Stimulated activated effector memory CD8-positive, alpha-beta T cell treated with anti-CD3 and anti-CD28 coated beads, Interleukin-12 subunit alpha, Interleukin-12 subunit beta, amount 100 ng/mL, for 72 hours (primary cell): Measurements from ENCODE around the gene MUS81.
"Not testable (repeated sequence)": the region's sequence is repeated elsewhere in the genome, so short reads cannot be mapped to it uniquely, and the experiment has no call there.

Experiments
- ATAC-seq: fragments of 150-1000 bp; cut with Tn5 transposase; 2 replicates; pipeline ENCODE4 v1.10.0; 2021
- DNase-seq, 2 donors: peaks; one replicate each; pipeline ENCODE4 v3.0.0; 2021 to 2022; ENCODE audit warnings: low spot score in 2 of 2
- H3K27ac Mint-ChIP-seq: one replicate; pipeline ENCODE4 v1.8.0; 2022; ENCODE audit warnings: mild to moderate bottlenecking, mixed read lengths
- H3K36me3 Mint-ChIP-seq: one replicate; pipeline ENCODE4 v1.8.0; 2022; ENCODE audit warnings: mild to moderate bottlenecking, mixed read lengths
- H3K4me1 Mint-ChIP-seq: one replicate; pipeline ENCODE4 v1.8.0; 2022; ENCODE audit warnings: mixed read lengths
- H3K4me3 Mint-ChIP-seq: one replicate; pipeline ENCODE4 v1.8.0; 2022; ENCODE audit warnings: mild to moderate bottlenecking, mixed read lengths
- H3K9me3 Mint-ChIP-seq: one replicate; pipeline ENCODE4 v1.8.0; 2022; ENCODE audit warnings: mixed read lengths

MUS81 gene

DNA sequence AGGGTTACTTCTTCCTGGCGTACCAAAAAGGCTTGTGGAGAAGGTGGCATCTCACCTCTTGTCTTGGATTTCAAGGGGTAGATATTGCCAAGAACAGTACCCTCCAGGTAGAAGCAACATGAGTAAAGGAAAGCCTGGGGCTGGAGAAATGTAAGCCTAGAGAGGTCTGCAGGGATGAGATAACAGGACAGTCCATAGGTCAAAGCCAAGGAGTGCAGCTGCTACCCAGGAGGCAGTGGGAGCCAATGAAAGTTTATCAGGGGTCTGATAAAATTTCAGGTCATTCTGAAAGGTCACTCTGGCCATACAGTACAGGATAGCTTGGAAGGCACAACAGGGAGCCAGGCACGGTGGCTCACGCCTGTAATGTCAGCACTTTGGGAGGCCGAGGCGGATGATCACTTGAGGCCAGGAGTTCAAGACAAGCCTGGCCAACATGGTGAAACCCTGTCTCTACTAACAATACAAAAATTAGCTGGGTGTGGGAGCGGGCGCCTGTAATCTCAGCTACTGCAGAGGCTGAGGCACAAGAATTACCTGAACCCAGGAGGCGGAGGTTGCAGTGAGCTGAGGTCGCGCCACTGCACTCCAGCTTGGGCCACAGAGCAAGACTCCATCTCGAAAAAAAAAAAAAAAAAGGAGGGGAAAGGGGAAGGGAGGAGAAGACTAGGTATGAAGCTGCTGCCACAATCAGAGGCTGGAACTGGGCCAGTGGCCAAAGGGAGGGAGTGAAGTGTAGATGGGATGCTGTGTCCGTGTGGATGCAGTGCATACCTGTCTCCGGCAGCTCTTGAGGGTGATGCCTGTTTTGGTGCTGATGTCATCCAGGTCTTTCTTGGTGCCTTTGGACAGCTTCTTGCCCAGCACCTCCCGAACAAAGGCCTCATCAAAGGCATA lies 26.8 kb downstream of the MUS81 start:
- Mint-ChIP-seq H3K36me3 (peaks cover 97% of the 10 kb centered on the region), H3K4me1 (peaks cover 57% of the 10 kb centered on the region), H3K4me3 (peak overlapping the region; percentile 78), H3K9me3 (no peaks in the 10 kb centered on the region), H3K27ac (peak overlapping the region; percentile 82)
- no peak for ATAC-seq
- DNase-seq, result no peak

DNA sequence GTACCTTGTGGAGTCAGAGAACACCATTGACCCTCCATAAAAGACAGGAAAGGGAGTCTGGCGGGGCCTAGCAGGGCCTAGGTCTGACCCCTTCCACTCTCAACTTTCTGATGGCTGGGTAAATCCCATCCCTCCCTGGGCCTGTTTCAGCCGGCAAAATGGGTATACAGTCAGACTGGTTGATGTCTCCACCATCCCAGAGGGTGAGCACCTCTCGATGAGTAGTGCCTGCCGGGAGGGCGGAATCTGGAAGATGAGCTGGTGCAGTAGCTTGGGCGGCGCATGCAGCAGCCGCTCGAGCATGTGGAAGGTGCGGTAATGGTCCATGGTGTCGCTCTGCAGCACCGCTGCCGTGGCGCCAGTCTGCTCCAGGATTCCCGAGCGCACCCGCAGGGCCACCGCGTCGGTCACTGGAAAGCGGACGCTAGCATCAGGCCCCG lies 27.5 kb downstream of the MUS81 start:
- ATAC-seq (no peak), DNase-seq (no peak)
- peaks cover 64% of the 10 kb centered on the region for H3K4me1 Mint-ChIP-seq

DNA sequence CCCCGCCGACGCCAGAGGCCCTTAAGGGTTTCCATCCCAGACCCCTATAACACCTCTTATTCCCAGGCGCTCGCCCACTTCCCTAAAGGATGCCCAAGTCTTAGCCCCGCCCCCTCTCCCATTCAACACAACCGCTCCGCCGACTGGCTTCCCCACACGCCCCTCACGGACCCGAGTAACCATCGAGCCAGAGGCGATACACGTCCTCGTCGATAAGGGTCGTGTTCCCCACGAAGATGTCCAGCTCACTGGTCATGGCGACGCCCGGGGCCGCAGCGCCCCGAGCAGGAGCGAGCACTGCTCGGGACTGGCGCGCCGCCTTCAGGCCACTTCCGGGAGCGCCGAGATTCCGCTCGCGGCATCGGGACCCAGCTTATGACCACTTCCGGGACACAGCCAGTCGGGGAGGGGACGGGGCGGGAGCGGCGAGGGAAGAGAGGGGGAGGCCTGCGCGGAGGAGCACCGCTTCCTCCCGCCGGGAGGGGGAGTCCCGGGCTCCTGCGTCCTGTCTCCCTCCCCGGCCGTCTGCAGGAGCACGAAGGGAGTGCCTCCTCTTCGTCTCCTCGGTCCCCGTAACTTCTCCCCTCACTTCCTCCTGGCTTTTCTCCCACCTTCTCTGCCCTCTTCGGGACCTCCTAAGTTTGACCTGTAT lies 28.1 kb downstream of the MUS81 start, which contains the start of gene FIBP:
FIBP (minus strand) TSS at position 309 of the 652 bp plus-strand sequence; CDS start at position 256, 53 bp downstream.
- Mint-ChIP-seq H3K4me3 (peak within 1 kb of the TSS; percentile 78), H3K9me3 (no peaks in the 10 kb centered on the region), H3K27ac (peak within 1 kb of the TSS; percentile 82), H3K4me1 (peaks cover 69% of the 10 kb centered on the region), H3K36me3 (peaks cover 97% of the 10 kb centered on the region)
- ATAC-seq (peak; percentile 79), DNase-seq (peak; percentile 91 to 98)

More for the DNA sequence above, 27.5 kb downstream of the MUS81 start:
- no peaks in the 10 kb centered on the region for H3K9me3 Mint-ChIP-seq
- peak overlapping the region; percentile 78 for H3K4me3 Mint-ChIP-seq
- peak overlapping the region; percentile 82 for H3K27ac Mint-ChIP-seq
- H3K36me3 Mint-ChIP-seq, result peaks cover 97% of the 10 kb centered on the region

DNA sequence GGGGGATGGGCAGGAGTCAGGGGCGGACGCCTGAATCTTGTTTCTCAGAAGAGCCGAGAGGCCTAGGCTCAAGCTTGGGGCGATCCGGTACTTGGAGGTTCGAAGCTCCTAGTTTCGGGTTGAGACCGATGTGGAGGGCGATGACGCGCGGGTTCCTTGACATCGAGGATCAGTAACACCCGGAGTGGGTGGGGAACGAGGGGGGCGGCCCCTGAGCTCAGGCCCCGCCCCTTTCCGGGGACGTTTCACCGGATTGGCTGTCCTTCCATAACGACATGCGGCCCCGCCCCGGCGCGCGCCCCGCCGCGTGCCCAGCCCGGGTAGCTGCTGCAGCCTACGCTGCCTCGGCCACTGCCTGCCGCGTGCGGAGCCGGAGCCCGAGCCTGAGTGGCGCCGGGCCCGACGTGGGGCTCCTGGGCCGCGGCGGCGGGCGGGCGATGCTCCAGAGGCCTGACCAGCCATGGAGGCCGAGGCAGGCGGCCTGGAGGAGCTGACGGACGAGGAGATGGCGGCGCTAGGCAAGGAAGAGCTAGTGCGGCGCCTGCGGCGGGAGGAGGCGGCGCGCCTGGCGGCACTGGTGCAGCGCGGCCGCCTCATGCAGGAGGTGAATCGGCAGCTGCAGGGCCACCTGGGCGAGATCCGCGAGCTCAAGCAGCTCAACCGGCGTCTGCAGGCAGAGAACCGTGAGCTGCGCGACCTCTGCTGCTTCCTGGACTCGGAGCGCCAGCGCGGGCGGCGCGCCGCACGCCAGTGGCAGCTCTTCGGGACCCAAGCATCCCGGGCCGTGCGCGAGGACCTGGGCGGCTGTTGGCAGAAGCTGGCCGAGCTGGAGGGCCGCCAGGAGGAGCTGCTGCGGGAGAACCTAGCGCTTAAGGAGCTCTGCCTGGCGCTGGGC lies 30.3 kb downstream of the MUS81 start, which contains the start of gene CCDC85B:
CCDC85B (plus strand) TSS at position 350 of the 895 bp plus-strand sequence; CDS start at position 461, 111 bp downstream.
- peak within 1 kb of the TSS; percentile 82 for H3K27ac Mint-ChIP-seq
- peaks cover 97% of the 10 kb centered on the region for H3K36me3 Mint-ChIP-seq
- peak within 1 kb of the TSS; percentile 78 for H3K4me3 Mint-ChIP-seq
- DNase-seq, result peak; percentile 96 to 99
- H3K4me1 Mint-ChIP-seq, result peaks cover 75% of the 10 kb centered on the region
- H3K9me3 Mint-ChIP-seq, result no peaks in the 10 kb centered on the region
- ATAC-seq, result peak; percentile 76

DNA sequence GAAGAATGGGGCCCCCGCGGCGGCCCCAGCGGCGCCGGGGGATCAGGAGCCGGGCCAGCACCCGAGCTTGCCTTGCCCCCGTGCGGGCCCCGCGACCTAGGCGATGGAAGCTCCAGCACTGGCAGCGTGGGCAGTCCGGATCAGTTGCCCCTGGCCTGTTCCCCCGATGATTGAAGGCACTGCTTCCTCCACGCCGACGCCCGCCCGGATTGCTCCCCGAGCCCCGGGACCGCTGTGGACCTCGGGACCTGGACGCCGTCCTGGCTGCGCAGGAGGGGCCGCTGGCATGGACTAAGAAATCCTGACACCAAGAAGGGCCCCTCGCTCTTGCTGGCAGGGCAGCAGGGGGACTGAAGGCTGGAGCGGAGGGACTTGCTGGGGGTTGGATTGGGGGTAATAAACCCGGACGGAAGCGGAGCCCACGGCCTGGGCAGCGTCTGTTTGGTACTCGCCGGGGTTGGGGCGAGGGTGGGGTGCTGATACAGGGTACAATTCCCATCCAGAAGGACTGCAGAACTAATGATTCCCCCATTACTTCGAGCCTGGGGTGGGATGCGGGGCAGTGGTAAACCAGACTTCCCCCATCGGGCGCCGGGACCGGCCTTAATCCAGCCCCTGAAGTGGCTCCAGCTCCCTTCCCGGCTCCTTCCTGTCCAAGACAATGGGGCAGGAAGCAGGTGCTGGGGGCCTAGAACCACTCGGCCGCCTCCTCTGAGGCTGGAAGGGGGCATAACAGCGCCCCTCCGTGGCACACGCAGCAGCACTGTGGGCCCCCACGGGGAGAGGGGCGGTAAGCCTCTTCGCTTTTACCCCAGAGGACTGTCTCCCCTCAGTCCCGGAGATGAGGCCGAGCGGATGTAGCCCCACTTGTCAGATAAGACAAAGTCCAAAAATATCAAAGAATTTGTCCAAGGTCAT lies 31.2 kb downstream of the MUS81 start:
- Mint-ChIP-seq H3K9me3 (no peaks in the 10 kb centered on the region), H3K4me1 (peaks cover 81% of the 10 kb centered on the region), H3K27ac (peak overlapping the region; percentile 82), H3K4me3 (peak overlapping the region; percentile 78), H3K36me3 (peaks cover 97% of the 10 kb centered on the region)
- DNase-seq, result peak in 1 of 2 donors; percentile 71
- ATAC-seq, result no peak

DNA sequence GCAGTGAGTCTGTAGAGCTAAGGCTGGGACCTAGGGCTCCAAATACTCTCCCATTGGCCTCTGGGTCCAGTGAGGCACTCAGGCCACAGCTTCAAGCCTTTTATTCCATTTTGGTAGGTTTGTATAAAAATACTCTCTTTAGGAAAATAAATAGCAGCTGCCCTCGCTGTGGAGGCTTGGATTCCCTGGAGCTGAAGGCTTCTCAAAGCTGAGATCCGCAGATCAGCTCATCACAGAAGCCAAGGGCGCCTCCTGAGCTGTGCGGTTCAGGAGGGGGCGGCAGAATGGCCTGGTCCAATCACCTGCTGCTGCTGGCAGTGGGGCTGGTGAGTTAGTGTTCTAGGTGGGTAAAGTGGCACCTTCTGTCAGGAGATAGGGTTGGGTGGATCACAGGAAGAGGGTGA lies 31.9 kb downstream of the MUS81 start:
- peak overlapping the region; percentile 82 for H3K27ac Mint-ChIP-seq
- H3K4me3 Mint-ChIP-seq, result peak overlapping the region; percentile 78
- ATAC-seq, H3K9me3 Mint-ChIP-seq, DNase-seq: not testable (repeated sequence)
- H3K36me3 Mint-ChIP-seq, result peaks cover 97% of the 10 kb centered on the region
- peaks cover 81% of the 10 kb centered on the region for H3K4me1 Mint-ChIP-seq

DNA sequence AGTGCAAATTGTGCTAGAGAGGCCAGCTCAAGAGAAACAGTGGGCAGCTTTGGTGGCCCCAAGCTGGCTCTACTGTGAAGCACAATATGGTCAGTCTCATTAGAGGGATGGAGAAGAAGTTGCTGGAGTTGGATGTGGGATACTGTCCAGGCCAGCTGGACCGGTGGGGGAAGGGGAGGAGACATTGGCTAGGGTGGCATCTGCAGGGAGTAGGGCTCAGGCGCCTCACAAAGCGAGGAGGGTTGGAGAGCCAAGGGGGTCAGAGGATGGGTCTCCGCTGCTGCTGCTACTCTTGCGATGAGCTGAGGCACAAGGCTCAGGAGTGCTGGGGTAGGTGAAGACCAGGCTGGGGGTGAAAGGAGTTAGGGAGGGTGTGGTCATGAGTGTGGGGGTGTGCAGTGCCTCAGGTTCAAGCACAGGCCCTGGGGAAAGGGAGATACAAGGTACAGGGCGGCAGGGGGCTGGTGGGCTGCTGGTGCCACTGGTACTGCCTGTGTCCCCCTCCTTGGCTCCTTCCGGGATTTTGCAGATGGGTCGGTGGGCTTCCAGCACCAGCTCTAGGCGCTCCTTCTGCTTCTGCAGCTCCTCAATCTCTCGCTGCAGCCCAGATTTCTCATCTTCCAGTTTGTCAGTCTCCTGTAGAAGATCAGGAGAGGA lies 32.6 kb downstream of the MUS81 start:
- Mint-ChIP-seq H3K9me3 (no peaks in the 10 kb centered on the region), H3K4me1 (peaks cover 80% of the 10 kb centered on the region), H3K36me3 (peaks cover 97% of the 10 kb centered on the region), H3K4me3 (peak overlapping the region; percentile 78), H3K27ac (peak overlapping the region; percentile 82)
- no peak for DNase-seq
- no peak for ATAC-seq

DNA sequence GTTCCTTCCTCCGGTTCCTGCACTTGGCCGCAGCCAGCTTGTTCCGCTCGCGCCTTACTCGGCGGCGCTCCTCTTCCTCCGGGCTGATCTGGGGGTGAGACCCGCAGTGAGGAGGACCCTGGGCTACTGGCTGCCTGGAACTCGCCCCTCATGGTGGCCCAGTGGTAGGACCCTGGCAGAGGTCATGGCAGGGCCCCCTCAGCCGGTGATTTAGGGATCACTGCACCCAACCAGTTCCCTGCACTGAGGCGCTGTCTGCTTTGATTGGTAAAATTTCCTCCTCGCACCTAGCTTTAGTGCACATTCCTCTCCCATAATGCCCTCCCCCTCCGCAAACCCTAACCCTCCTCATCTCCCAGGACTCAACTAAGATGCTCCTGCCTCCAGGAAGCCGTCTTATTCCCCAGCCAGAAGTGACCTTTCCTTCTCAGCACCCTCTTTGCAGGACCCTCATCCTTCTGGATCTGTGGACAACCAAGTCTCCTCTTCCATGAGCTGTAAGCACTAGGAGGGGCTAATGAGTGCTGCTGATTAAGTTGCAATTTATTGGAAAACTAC lies 33.9 kb downstream of the MUS81 start:
- peaks cover 97% of the 10 kb centered on the region for H3K36me3 Mint-ChIP-seq
- DNase-seq (no peak), ATAC-seq (no peak)
- H3K4me3 Mint-ChIP-seq, result peak overlapping the region; percentile 78
- H3K27ac Mint-ChIP-seq, result peak overlapping the region; percentile 82
- no peaks in the 10 kb centered on the region for H3K9me3 Mint-ChIP-seq
- peaks cover 75% of the 10 kb centered on the region for H3K4me1 Mint-ChIP-seq

DNA sequence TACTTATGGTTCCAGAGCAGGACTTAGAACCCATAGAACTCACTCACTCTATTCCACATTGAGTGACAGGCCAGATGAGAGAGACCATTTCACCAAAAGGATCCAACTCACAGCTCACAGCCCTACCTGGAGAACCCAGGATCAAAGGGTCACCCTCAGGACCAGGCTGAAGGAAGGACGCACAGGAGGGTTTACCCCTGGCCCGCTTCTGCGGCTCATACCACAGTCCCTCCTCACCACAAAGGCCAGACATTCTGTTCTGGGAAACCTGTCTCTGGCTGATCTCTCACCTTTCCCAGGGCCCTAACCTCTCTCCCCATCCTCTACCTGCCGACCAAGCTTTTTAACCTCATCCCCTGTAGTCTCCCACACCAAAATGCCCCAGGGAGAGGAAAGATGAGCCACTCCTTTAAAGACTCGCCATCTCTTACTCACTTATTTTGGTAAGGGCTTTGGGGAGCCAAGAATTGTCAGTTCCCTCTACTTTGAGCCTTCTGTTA lies 35.3 kb downstream of the MUS81 start:
- Mint-ChIP-seq H3K4me3 (peak overlapping the region; percentile 78), H3K27ac (peak overlapping the region; percentile 86), H3K9me3 (no peaks in the 10 kb centered on the region), H3K36me3 (peaks cover 95% of the 10 kb centered on the region), H3K4me1 (peaks cover 61% of the 10 kb centered on the region)
- DNase-seq (no peak), ATAC-seq (no peak)

DNA sequence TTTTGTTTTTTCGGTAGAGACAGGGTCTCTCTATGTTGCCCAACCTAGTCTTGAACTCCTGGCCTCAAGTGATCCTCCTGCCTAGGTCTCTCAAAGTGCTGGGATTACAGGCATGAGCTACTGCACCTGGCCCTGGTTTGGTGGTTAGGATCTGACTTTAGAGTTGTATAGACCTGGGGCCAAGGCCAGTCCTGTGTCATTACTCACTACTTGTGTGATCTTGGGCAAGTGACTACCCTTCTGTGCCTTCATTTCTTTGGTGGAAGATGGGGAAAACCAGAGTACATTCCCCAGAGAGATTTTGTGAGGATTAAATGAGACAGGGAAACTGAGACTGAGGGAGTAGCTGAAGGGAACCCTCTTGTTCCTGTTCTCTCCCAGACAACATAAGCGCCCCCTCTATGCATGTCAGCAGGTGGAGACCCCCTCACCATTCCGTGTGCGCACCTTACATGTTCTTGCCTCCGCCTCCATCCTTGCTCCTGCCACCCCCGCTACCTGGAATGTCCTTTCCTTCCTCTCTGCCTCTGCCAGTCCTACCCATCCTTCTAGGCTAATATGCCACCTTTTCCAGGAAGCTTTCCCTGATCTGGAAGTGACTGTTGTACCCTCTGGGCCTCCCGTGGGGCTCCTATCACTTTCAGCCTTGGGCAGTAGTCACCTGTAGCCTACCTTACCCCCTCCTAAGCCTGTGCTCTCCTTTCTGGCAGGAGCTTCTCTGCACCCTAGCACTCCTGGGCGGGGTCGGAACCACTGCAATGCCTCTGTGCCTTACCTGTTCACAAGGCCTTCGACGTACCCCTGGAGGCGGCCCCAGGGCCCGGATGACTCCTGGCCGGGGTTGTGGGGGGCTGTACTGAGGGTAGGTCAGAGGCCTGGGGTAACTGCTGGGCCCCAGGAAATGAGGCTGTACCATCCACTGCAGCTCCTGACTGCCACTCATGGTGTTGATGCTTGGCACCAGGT lies 36.1 kb downstream of the MUS81 start:
- DNase-seq, result no peak
- H3K4me3 Mint-ChIP-seq, result peak overlapping the region; percentile 78
- peaks cover 90% of the 10 kb centered on the region for H3K36me3 Mint-ChIP-seq
- no peak for ATAC-seq
- no peaks in the 10 kb centered on the region for H3K9me3 Mint-ChIP-seq
- peak overlapping the region; percentile 86 for H3K27ac Mint-ChIP-seq
- peaks cover 61% of the 10 kb centered on the region for H3K4me1 Mint-ChIP-seq

DNA sequence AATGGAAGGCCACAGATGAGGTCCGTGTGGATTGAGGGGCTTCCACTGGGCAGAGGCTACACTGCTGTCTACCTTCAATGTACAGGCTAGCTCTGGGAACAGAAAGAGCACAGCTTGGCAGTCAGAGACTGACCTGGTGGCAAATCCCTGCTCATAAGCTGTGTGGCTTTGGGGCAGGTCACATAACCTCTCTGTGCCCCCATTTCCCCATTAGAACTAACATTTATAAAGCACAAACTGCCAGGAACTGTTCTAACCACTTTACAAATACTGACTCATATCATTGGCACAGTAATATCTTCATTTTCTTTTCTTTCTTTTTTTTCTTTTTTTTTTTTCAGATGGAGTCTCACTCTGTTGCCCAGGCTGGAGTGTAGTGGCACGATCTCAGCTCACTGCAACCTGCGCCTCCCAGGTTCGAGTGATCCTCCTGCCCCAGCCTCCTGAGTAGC lies 36.8 kb downstream of the MUS81 start:
- Mint-ChIP-seq H3K4me1 (peaks cover 66% of the 10 kb centered on the region), H3K36me3 (peaks cover 89% of the 10 kb centered on the region), H3K9me3 (no peaks in the 10 kb centered on the region), H3K27ac (peak overlapping the region; percentile 86), H3K4me3 (peak overlapping the region; percentile 78)
- no peak for DNase-seq
- no peak for ATAC-seq

DNA sequence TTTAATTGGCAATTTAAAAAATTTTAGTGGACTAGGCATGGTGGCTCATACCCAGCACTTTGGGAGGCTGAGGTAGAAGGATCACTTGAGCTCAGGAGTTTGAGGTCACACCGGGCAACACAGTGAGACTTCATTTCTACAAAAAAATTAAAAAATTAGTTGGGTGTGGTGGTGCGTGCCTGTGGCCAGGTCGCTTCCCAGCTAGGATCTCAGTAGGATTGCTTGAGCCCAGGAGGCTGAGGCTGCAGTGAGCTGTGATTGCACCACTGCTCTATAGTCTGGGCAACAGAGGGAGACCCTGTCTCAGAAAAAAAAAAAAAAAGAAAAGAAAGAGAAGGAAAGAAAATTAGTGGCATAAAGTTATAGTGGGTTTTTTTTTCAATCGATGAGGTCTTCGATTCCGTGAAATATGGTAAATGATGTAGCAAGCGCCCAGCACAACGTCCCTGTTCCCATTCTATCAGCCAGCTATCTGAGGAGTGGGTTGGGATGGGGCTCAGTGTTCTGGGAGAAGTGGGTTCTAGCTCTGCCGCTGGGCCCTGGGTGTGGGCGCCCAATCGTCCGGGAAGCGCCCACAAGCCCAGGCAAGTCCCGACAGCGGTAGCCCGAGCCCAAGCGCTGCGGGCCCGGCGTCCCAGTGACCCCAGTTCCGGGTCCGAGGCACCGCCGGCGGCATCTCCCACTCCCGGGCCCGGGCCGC lies 38.6 kb downstream of the MUS81 start:
- peak overlapping the region; percentile 84 for H3K4me3 Mint-ChIP-seq
- no peaks in the 10 kb centered on the region for H3K9me3 Mint-ChIP-seq
- peaks cover 62% of the 10 kb centered on the region for H3K4me1 Mint-ChIP-seq
- peak overlapping the region; percentile 92 for H3K27ac Mint-ChIP-seq
- DNase-seq (no peak), ATAC-seq (no peak)
- H3K36me3 Mint-ChIP-seq, result peaks cover 76% of the 10 kb centered on the region
